HG03060 (cell line): Measurements from ENCODE around the gene ZMYND8.
"Not testable (repeated sequence)": the region's sequence is repeated elsewhere in the genome, so short reads cannot be mapped to it uniquely, and the experiment has no call there.

Experiments
- ATAC-seq: cut with Tn5 transposase; IDR thresholded peaks from one replicate; pipeline ENCODE4 v1.9.1; 2021; ENCODE audit warnings: low read depth, moderate number of reproducible peaks; ENCODE audit not compliant: unreplicated experiment

Gene ZMYND8

GRCh38 chr20:47256668-47257236, 99.7 kb downstream of the ZMYND8 start:
- ATAC-seq = no peak

- no peak for ATAC-seq
Observed at GRCh38 chr20:47253872-47254271, 102.6 kb downstream of the ZMYND8 start.

- no peak for ATAC-seq
Observed at GRCh38 chr20:47252879-47253307, 103.6 kb downstream of the ZMYND8 start.

DNA sequence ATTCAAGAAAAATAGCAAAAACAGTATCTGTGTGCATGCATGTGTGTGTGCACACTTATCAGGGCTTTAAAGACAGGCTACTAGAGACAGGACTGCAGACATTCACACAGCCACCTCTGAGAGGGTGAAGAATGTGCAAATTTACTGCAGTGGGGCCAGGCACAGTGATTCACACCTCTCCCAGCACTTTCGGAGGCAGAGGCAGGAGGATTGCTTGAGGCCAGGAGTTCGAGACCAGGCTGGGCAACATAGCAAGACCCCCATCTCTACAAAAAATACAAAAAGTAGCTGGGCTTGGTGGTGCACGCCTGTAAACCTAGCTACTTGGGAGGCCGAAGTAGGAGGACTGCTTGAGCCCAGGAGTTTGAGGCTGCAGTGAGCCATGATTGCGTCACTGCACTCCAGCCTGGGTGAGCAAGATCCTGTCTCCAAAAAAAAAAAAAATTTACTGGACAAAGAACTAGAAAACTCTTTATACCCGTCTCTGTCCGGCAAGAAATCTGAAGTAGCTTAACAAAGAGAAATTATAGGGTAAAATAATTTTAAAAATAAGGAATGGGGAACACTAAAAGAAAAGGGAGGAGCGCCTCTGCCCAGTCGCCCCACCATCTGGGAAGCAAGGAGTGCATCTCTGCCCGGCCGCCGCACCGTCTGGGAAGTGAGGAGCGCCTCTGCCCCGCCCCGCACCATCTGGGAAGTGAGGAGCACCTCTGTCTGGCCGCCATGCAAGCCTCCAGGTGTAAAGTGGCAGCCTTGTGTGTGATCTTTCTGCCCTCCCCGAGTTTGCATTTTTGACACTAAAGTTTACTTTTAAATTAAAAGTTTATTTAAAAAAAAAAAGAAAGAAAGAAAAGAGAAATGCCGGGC, 105.1 kb downstream of the ZMYND8 start:
- ATAC-seq = no peak

DNA sequence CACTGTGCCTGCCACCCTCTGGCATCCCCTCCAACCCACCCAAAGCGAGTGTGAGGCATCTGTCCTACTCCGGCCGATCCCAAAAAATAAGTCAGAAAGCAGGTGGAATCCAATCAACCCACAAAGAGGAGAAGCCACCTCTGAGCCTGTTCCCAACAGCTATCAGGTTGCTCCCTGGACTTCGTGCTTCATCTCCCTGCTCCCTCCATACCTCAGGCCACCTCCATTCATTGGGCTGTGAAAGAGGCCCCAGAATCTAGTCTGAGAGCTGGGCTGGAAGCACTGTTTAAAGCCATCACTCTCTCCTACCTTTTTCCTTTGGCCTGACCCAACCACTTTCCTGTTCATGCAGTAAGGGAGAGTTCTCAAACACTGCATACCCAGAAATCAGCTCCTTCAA, 106.1 kb downstream of the ZMYND8 start:
- ATAC-seq = no peak

GRCh38 chr20:47249913-47250312, 106.6 kb downstream of the ZMYND8 start:
- ATAC-seq = no peak

DNA sequence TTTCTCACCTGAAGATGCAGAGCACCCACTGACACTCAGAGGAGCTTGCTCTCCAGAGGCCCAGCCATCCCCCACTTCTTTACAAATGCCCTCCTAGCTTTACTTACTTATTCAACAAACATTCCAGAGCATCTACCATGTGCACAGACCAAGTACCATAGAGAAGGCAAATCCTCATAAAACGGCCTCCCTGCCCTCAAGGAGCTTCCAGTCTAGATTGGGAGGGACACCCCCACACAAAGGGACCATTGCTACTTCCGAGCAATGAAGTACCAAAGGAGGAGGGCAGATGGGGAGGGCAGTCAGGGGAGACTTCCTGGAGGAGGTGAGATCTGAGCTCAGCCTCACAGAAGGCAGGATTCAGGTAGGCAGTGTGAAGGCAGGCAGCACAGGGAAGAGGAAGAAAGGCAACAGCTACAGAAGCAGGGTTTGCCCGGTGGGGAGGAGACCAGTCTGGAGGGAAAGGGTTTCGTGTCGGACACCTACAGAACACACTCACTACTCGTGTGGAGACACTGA, 108.0 kb downstream of the ZMYND8 start:
- ATAC-seq = no peak

GRCh38 chr20:47247972-47248371, 108.5 kb downstream of the ZMYND8 start:
- ATAC-seq = no peak

DNA sequence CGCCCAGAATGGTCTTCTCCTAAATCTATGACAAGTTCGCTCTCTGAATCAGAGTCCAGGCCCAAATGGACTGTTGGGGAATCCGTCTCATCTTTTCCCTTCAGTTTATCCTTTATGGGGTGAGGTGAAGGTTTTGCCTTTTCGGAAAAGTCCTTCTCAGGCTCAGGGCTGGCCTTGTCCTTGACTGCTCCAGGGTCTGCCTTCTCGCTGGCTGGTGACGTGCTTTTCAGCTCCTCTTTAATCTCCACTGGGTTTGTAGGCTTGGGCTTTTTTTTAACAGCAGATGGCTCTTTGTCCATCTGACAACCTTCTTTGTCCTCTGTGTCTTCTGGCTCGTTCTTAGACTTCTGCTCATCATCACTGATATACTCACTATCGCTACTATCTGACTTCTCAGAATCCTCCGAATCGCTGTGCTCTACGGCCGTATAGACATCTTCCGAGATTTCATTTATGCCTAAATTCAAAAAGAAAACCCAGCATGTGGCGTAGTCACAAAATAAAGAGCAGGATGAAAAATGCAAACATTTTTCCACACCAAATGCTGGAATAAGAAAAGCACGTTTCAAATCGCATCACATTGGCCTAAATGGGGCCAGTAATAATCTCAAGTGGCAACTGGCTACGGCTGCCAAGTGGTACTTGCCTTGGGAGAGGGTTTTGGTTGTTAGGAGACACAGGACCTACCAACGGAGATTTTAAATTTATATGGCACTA, 110.3 kb downstream of the ZMYND8 start:
- ATAC-seq = no peak

- not testable (repeated sequence) for ATAC-seq
Observed at GRCh38 chr20:47245166-47245565, 111.3 kb downstream of the ZMYND8 start.

DNA sequence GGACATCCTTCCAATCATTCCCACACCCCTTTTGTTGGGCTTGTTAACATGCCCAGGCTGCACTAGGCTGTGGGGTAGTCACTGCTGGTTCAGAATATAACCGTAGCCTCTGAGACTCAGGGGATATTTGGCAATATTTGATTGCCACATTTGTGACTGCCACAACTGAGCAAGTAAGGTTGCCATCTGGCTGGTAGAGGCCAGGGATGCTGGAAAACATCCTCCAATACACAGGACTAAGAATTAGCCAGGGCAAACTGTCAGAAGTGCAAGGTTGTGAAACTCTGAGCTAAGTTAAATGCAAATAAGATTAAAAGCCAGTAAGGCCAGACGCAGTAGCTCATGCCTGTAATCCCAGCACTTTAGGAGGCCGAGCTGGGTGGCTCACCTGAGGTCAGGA, 112.0 kb downstream of the ZMYND8 start:
- ATAC-seq = no peak

GRCh38 chr20:47243532-47244305, 112.8 kb downstream of the ZMYND8 start:
- ATAC-seq = no peak

DNA sequence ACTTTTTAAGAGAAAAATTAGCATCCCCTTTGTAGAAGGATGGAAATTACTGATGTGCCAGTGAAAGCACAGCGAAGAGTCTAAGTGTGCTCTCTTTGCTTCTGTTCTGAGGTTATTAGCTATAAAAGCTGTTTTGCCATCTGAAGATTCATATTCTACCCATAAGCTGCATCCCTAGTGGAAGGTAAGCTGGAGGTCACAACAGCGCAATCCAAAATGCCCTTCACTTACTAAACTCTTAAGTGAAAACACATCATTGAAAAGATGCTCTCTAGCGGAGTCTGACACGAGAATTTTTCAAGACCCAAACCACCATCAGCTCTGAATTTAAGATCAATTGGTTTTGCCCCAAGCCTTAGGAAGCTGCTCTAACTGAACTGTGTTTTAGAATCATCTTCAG, 113.5 kb downstream of the ZMYND8 start:
- no peak for ATAC-seq

- ATAC-seq = no peak
Observed at GRCh38 chr20:47241345-47241781, 115.1 kb downstream of the ZMYND8 start.

DNA sequence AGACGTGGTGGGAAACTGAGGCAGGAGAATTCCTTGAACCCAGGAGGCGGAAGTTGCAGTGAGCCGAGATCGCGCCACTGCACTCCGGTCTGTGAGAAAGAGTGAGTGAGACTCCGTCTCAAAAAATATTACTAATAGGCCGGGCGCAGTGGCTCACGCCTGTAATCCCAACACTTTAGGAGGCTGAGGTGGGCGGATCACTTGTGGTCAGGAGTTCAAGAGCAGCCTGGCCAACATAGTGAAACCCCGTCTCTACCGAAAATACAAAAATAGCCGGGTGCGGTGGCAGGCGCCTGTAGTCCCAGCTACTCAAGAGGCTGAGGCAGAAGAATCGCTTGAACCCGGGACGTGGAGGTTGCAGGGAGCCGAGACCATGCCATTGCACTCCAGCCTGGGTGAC, 116.4 kb downstream of the ZMYND8 start:
- not testable (repeated sequence) for ATAC-seq

- no peak for ATAC-seq
Observed at GRCh38 chr20:47239719-47240067, 116.8 kb downstream of the ZMYND8 start.

DNA sequence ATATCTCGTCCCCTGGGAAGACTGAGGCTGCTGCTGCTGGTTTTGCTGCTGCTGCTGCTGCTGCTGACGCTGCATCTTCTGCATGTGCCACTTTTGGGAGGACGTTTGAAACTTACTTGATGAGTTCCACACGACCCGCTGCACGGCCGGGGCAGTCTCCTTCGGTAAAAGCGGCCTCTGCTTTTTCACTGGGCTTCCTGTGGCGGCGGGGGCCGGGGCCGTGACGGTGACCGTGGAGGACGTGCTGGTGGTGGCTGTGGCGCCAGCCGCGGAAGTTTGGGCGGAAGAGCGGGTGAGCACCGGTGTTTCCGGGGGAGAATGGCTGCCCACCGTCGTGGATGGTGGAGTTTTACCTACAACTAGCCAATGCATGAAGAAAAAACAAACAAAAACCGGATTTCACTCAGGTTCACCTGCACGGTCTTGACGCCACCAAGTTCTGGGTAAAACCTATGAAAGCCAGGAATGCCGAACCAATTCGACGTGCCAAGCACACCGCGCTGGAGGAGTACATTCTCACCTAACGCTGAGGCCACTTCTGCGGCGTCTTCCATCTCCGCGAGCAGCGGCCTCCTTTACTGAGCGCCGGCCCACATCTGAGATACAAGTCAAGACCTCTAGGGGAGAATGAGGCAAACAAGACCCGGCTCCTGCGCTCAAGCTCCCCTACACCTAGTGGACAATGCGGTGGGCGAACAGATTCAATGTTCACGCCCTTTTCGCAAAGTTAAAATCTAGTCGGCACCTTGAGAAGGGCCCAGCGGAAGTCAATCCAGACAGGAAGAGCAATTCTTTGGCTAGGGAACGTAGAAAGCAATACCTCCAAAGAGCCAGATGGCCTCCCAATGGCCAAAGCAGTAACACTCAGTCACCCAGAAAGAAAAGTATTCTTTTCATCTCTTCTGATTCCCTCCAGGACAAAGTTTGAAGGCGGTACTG, 117.5 kb downstream of the ZMYND8 start:
- no peak for ATAC-seq

DNA sequence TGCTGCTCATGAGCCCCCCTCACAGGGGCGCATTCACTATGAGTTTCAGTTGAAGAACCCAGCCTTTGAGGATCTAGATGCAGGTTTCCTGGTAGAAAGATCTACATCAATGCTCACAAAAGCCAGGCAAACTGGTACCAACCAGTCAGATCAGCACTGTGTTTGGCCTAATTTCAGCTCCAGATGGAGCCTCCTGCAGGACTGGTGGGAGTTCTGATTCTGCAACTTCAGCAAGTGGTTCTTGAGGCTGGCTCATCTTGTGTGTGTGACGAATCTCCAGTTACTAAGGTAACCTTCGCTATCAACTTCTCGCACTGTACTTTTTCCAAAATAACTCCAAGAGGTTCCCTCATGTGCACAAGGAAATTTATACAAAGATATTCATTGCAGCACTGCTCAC, 118.8 kb downstream of the ZMYND8 start:
- no peak for ATAC-seq

DNA sequence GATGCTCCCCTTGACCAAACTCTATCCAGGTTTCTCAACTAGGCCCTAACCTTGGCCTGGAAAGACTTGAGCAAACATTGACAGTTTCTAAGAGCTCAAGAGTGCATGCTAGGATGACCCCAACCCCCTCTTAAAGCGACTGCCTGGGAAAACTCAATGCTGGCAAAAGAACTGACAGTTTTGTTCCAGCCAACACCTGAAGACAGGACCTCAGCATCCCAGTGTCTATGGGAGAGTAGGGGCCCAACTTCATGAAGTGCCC, 119.9 kb downstream of the ZMYND8 start:
- no peak for ATAC-seq
